ENCODE measurements around the gene P2RX2.

Gene P2RX2

DNA sequence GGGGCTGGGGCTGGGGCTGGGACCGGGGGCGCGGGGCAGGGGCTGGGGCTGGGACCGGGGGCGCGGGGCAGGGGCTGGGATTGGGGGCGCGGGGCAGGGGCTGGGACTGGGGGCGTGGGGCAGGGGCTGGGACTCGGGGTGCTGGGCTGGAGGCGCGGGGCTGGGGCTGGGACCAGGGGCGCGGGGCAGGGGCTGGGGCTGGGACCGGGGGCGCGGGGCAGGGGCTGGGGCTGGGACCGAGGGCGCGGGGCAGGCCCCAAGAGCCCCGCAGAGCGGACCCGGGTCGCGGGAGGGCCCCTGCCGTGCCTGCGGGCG, 452 bp downstream of the P2RX2 start:
- peaks cover 32% of the 10 kb centered on the region for H3K27me3 Mint-ChIP-seq
- H3K4me3 Mint-ChIP-seq, result no peak overlapping the region
- H3K4me1 Mint-ChIP-seq (ENCODE audit: low read depth), result peaks cover 11% of the 10 kb centered on the region
- H3K36me3 Mint-ChIP-seq (ENCODE audit: low read depth), result peaks cover 13% of the 10 kb centered on the region
- H3K9me3 Mint-ChIP-seq, result peaks cover 3% of the 10 kb centered on the region
- H3K27ac Mint-ChIP-seq, result no peak overlapping the region

- peaks cover 13% of the 10 kb centered on the region for H3K36me3 Mint-ChIP-seq (ENCODE audit: low read depth)
- no peak overlapping the region for H3K4me3 Mint-ChIP-seq
- peaks cover 3% of the 10 kb centered on the region for H3K9me3 Mint-ChIP-seq
- no peak overlapping the region for H3K27ac Mint-ChIP-seq
- H3K4me1 Mint-ChIP-seq (ENCODE audit: low read depth), result peaks cover 11% of the 10 kb centered on the region
- peaks cover 32% of the 10 kb centered on the region for H3K27me3 Mint-ChIP-seq
Observed at GRCh38 chr12:132619386-132620112, 973 bp downstream of the P2RX2 start.

GRCh38 chr12:132620113-132620898, 1.7 kb downstream of the P2RX2 start:
- Mint-ChIP-seq H3K9me3 (peaks cover 3% of the 10 kb centered on the region), H3K4me3 (no peak overlapping the region)

GRCh38 chr12:132620899-132621656, 2.5 kb downstream of the P2RX2 start:
- Mint-ChIP-seq H3K4me3 (no peak overlapping the region), H3K9me3 (peaks cover 3% of the 10 kb centered on the region), H3K4me1 (ENCODE audit: low read depth) (peaks cover 7% of the 10 kb centered on the region), H3K36me3 (ENCODE audit: low read depth) (peaks cover 24% of the 10 kb centered on the region), H3K27ac (no peak overlapping the region), H3K27me3 (peaks cover 18% of the 10 kb centered on the region)

More at GRCh38 chr12:132620113-132620898, 1.7 kb downstream of the P2RX2 start:
- Mint-ChIP-seq H3K36me3 (ENCODE audit: low read depth) (peaks cover 19% of the 10 kb centered on the region), H3K27ac (no peak overlapping the region), H3K27me3 (peaks cover 25% of the 10 kb centered on the region), H3K4me1 (ENCODE audit: low read depth) (peaks cover 7% of the 10 kb centered on the region)

- Mint-ChIP-seq H3K27ac (no peak overlapping the region), H3K27me3 (peaks cover 14% of the 10 kb centered on the region), H3K36me3 (ENCODE audit: low read depth) (peaks cover 29% of the 10 kb centered on the region), H3K9me3 (peaks cover 3% of the 10 kb centered on the region), H3K4me3 (no peak overlapping the region), H3K4me1 (ENCODE audit: low read depth) (peaks cover 7% of the 10 kb centered on the region)
Observed at GRCh38 chr12:132621657-132622435, 3.3 kb downstream of the P2RX2 start.

- peaks cover 29% of the 10 kb centered on the region for H3K36me3 Mint-ChIP-seq (ENCODE audit: low read depth)
- H3K9me3 Mint-ChIP-seq, result peaks cover 3% of the 10 kb centered on the region
- H3K4me3 Mint-ChIP-seq, result no peak overlapping the region
- H3K27me3 Mint-ChIP-seq, result peaks cover 7% of the 10 kb centered on the region
- H3K4me1 Mint-ChIP-seq (ENCODE audit: low read depth), result peaks cover 6% of the 10 kb centered on the region
- H3K27ac Mint-ChIP-seq, result no peak overlapping the region
Observed at GRCh38 chr12:132622437-132623071, 4.0 kb downstream of the P2RX2 start.

GRCh38 chr12:132623072-132623869, 4.7 kb downstream of the P2RX2 start:
- Mint-ChIP-seq H3K9me3 (no peaks in the 10 kb centered on the region), H3K4me3 (no peak overlapping the region), H3K27ac (peak overlapping the region; percentile 41), H3K36me3 (ENCODE audit: low read depth) (peaks cover 29% of the 10 kb centered on the region), H3K27me3 (peaks cover under 1% of the 10 kb centered on the region), H3K4me1 (ENCODE audit: low read depth) (no peaks in the 10 kb centered on the region)

DNA sequence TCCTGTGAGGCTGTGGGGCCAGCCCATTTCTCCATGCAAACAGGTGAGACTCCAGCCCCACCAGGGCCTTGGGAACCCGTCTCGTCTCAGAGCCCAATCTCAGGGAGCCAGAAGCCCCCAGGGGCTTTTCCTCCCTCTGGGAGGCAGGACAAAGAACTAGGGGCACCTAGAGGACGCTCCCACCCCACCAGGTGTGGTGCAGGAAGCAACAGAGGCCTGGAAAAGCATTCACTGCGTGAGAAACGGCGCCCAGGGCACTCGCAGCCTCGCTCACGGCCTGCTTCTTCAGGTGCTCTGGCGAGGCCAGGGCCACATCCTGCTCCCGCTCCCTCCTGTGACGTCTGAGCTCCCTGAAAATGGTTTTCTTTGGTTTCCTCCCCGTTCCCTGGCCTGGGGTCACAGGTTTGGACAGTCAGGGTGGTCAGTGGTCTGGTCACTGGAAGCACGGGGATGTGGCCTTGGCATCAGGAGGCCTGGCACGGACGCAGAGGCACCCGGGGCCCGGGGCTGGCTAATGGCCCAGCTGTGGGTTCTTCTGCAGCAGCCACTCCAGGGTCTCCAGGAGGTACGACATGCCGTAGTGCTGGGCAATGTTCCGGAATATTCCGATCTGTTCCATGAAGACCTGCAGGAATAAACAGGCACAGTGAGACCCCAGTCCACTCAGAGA, 5.7 kb downstream of the P2RX2 start:
- H3K36me3 Mint-ChIP-seq (ENCODE audit: low read depth), result peaks cover 38% of the 10 kb centered on the region

GRCh38 chr12:132624910-132625630, 6.5 kb downstream of the P2RX2 start:
- Mint-ChIP-seq H3K27ac (no peak overlapping the region), H3K9me3 (no peaks in the 10 kb centered on the region), H3K4me3 (no peak overlapping the region), H3K4me1 (ENCODE audit: low read depth) (no peaks in the 10 kb centered on the region), H3K27me3 (no peaks in the 10 kb centered on the region), H3K36me3 (ENCODE audit: low read depth) (peaks cover 46% of the 10 kb centered on the region)

More for the DNA sequence above, 5.7 kb downstream of the P2RX2 start:
- no peaks in the 10 kb centered on the region for H3K9me3 Mint-ChIP-seq
- H3K27ac Mint-ChIP-seq, result no peak overlapping the region
- no peaks in the 10 kb centered on the region for H3K4me1 Mint-ChIP-seq (ENCODE audit: low read depth)
- H3K27me3 Mint-ChIP-seq, result no peaks in the 10 kb centered on the region
- H3K4me3 Mint-ChIP-seq, result no peak overlapping the region

- no peaks in the 10 kb centered on the region for H3K27me3 Mint-ChIP-seq
- H3K9me3 Mint-ChIP-seq, result no peaks in the 10 kb centered on the region
- no peak overlapping the region for H3K27ac Mint-ChIP-seq
- peaks cover 53% of the 10 kb centered on the region for H3K36me3 Mint-ChIP-seq (ENCODE audit: low read depth)
- no peak overlapping the region for H3K4me3 Mint-ChIP-seq
- H3K4me1 Mint-ChIP-seq (ENCODE audit: low read depth), result no peaks in the 10 kb centered on the region
Observed at GRCh38 chr12:132625731-132626430, 7.3 kb downstream of the P2RX2 start.

DNA sequence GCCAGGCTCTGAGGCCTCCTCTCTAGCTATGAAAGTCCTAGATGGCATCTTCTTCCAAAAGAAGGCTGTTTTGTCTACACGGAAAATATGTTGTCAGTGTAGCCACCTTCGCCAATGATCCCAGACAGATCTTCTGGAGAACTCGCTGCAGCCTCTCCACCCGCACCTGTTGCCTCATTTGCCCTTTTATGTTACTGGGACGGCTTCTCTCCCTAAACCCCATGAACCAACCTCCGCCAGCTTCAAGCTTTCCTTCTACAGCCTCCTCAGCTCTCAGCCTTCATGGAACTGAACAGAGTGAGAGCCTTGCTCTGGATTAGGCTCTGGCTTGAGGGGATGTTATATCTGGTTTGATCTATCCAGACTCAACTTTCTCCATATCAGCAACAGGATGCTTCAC, 10.8 kb downstream of the P2RX2 start:
- H3K4me1 Mint-ChIP-seq (ENCODE audit: low read depth), result no peaks in the 10 kb centered on the region
- no peaks in the 10 kb centered on the region for H3K9me3 Mint-ChIP-seq
- peaks cover 70% of the 10 kb centered on the region for H3K36me3 Mint-ChIP-seq (ENCODE audit: low read depth)
- no peak overlapping the region for H3K27ac Mint-ChIP-seq
- H3K4me3 Mint-ChIP-seq, result no peak overlapping the region
- H3K27me3 Mint-ChIP-seq, result no peaks in the 10 kb centered on the region

DNA sequence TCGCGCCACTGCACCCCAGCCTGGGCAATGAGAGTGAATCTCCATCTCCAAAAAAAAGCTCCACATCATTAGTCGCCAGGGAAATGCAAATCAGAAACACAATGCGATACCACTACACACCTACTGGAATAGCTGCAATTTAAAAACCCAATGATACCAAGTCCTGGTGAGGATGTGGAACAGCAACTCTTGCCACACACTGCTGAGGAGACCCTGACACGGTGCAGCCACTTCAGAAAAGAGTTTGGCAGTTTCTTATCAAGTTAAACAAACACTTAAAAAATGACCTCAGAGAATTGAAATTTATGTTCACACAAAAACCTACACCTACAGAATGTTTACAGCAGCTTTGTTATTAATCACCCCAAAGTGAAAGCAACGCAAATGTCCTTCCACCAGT, 12.1 kb downstream of the P2RX2 start:
- H3K4me1 Mint-ChIP-seq (ENCODE audit: low read depth), result no peaks in the 10 kb centered on the region

More for the DNA sequence above, 12.1 kb downstream of the P2RX2 start:
- Mint-ChIP-seq H3K27ac (no peak overlapping the region), H3K27me3 (no peaks in the 10 kb centered on the region), H3K36me3 (ENCODE audit: low read depth) (peaks cover 74% of the 10 kb centered on the region), H3K9me3 (no peaks in the 10 kb centered on the region), H3K4me3 (no peak overlapping the region)
